Measurements from ENCODE around the gene MAP3K14. TPM values are rescaled to one million over a fixed set of nuclear protein-coding genes. Genes with fewer than 3 reads are reported as not detected.

Gene MAP3K14
- total and polyA plus RNA-seq, 2 of the 4 experiments (the other 2 are of a cell fraction): 4.1 to 21.7 TPM

GRCh38 chr17:45277216-45277849 lies 39.5 kb downstream of the MAP3K14 start:
- H3K14ac ChIP-seq (replicated peaks; ENCODE audit: low read depth, low read length): no peak overlapping the region
- no peak overlapping the region for H4K5ac ChIP-seq (ENCODE audit: low read depth, low read length)
- dilution Hi-C loops (cut with HindIII; ENCODE audit: low sequenced_read_pairs, unreplicated experiment): no loop called here
- H4K8ac ChIP-seq (ENCODE audit: low read depth in 2 of 2, low read length in 2 of 2): no peak overlapping the region
- no peaks in the 10 kb centered on the region for H3K9me3 ChIP-seq (ENCODE audit: control insufficient read depth, insufficient read depth, low read length)
- 0 out of 2 replicates have a peak, but pooled peaks cover 3% of the 10 kb centered on the region for H3K9me1 ChIP-seq (ENCODE audit: insufficient read depth, low read length)
- BruUV-seq (replicated peaks): no TSS peak
- no peaks in the 10 kb centered on the region for H3K27me3 ChIP-seq (ENCODE audit: control insufficient read depth, insufficient read depth, low read length)
- no peak overlapping the region for H3K56ac ChIP-seq (ENCODE audit: extremely low read depth, insufficient read depth, low read length)
- TF ChIP-seq SMC3 (IDR thresholded peaks at IDR 0.05; ENCODE audit: low read depth, low read length): peak; percentile 97
- TF ChIP-seq, protein P1, sequence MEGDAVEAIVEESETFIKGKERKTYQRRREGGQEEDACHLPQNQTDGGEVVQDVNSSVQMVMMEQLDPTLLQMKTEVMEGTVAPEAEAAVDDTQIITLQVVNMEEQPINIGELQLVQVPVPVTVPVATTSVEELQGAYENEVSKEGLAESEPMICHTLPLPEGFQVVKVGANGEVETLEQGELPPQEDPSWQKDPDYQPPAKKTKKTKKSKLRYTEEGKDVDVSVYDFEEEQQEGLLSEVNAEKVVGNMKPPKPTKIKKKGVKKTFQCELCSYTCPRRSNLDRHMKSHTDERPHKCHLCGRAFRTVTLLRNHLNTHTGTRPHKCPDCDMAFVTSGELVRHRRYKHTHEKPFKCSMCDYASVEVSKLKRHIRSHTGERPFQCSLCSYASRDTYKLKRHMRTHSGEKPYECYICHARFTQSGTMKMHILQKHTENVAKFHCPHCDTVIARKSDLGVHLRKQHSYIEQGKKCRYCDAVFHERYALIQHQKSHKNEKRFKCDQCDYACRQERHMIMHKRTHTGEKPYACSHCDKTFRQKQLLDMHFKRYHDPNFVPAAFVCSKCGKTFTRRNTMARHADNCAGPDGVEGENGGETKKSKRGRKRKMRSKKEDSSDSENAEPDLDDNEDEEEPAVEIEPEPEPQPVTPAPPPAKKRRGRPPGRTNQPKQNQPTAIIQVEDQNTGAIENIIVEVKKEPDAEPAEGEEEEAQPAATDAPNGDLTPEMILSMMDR (conservative IDR thresholded peaks at IDR 0.05; ENCODE audit: low read depth, low read length): peak; percentile 83
- no peak for TF ChIP-seq FOS (IDR thresholded peaks at IDR 0.05; ENCODE audit: low read depth, low read length)
- no peak for TF ChIP-seq RFX5 (IDR thresholded peaks at IDR 0.05; ENCODE audit: low read depth, low read length)
- TF ChIP-seq POLR2A (IDR thresholded peaks at IDR 0.05; ENCODE audit: low read depth, low read length): no peak
- no peak for TF ChIP-seq CHD1 (IDR thresholded peaks at IDR 0.05; ENCODE audit: low read depth, low read length)
- peak; percentile 98 for TF ChIP-seq MAFK (IDR thresholded peaks at IDR 0.05; ENCODE audit: low read depth, low read length)
- no peak for TF ChIP-seq RCOR1 (IDR thresholded peaks at IDR 0.05; ENCODE audit: insufficient replicate concordance, low read length)
- TF ChIP-seq BHLHE40 (IDR thresholded peaks at IDR 0.05; ENCODE audit: low read depth, low read length): no peak
- TF ChIP-seq NFE2L2 (IDR thresholded peaks at IDR 0.05; ENCODE audit: low read depth, low read length): no peak
- TF ChIP-seq, protein P2, sequence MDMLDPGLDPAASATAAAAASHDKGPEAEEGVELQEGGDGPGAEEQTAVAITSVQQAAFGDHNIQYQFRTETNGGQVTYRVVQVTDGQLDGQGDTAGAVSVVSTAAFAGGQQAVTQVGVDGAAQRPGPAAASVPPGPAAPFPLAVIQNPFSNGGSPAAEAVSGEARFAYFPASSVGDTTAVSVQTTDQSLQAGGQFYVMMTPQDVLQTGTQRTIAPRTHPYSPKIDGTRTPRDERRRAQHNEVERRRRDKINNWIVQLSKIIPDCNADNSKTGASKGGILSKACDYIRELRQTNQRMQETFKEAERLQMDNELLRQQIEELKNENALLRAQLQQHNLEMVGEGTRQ (IDR thresholded peaks at IDR 0.05; ENCODE audit: low read depth, low read length): no peak
- TF ChIP-seq MXI1 (IDR thresholded peaks at IDR 0.05; ENCODE audit: borderline replicate concordance, low read depth, low read length): no peak
- TF ChIP-seq RAD21 (IDR thresholded peaks at IDR 0.05; ENCODE audit: low read length): peak; percentile 86
- no peak overlapping the region for H3K4me2 ChIP-seq (ENCODE audit: low read depth, low read length)
- no peak overlapping the region for H2AK9ac ChIP-seq (replicated peaks; ENCODE audit: low read depth, low read length, poor library complexity)
- 64% methylated on average over 11 of the region's 16 CpGs; no CpG with 5 or more reads in 1 of the 2 experiments for WGBS, 2 experiments (ENCODE audit: extremely low coverage in 2 of 2, insufficient read length in 1 of 2)
- CTCF ChIA-PET: interaction anchor here (0.5 to 2.5 kb wide), 18 partner anchors 10 to 153 kb away, joined by 3 to 16 read pairs (median 4); partner anchors contain the start of gene MAP3K14
- H2BK20ac ChIP-seq (ENCODE audit: low read depth, low read length): no peak overlapping the region
- in situ Hi-C loops (cut with MboI; ENCODE audit: low sequenced_read_pairs): loop anchor here (5.0 kb wide), 1 partner anchor 110 kb away; no protein-coding TSS in a partner anchor
- POLR2A ChIA-PET (ENCODE audit: unreplicated experiment): no interaction called here
- no peak overlapping the region for H2AK5ac ChIP-seq (ENCODE audit: low read depth, low read length)
- H2AFZ ChIP-seq (replicated peaks; ENCODE audit: low read length, poor library complexity): no peak overlapping the region
- no peak overlapping the region for H3K23ac ChIP-seq (ENCODE audit: low read depth, low read length)
- H2BK5ac ChIP-seq (ENCODE audit: low read depth, low read length, poor library complexity, severe bottlenecking): no peak overlapping the region
- H3K4ac ChIP-seq (ENCODE audit: low read depth, low read length): no peak overlapping the region
- H2BK120ac ChIP-seq (ENCODE audit: low read depth, low read length): no peak overlapping the region
- H4K20me1 ChIP-seq (ENCODE audit: insufficient read depth, low read length): peaks cover 5% of the 10 kb centered on the region; the same call in 1 of the 2 replicates
- DNase-seq: peak; percentile 91
- no peak overlapping the region for H3K4me3 ChIP-seq (ENCODE audit: insufficient read depth, low read depth, low read length)
- H2BK15ac ChIP-seq (ENCODE audit: low read depth, low read length): no peak overlapping the region
- H3K36me3 ChIP-seq (ENCODE audit: control insufficient read depth, insufficient read depth, low read length): peaks cover 28% of the 10 kb centered on the region
- peaks cover 3 to 13% of the 10 kb centered on the region in 2 experiments; a peak in 1 of 4 replicates for H3K79me1 ChIP-seq (ENCODE audit: low read depth in 1 of 2, low read length in 2 of 2)
- no peak overlapping the region for H4K91ac ChIP-seq (ENCODE audit: insufficient read depth, low read depth, low read length)
- no peak overlapping the region for H3K9ac ChIP-seq (ENCODE audit: low read depth, low read length)
- no peak overlapping the region for H3K18ac ChIP-seq (ENCODE audit: low read depth, low read length)
- intact Hi-C loops (cut with micrococcal nuclease): loop anchor here (1.0 to 2.0 kb wide), 3 partner anchors 39 to 108 kb away; no protein-coding TSS in a partner anchor
- ATAC-seq (ENCODE audit: low read depth): peak; percentile 73
- H3K4me1 ChIP-seq (ENCODE audit: control insufficient read depth, insufficient read depth, low read length): peaks cover 3% of the 10 kb centered on the region; the same call in 1 of the 2 replicates
- no peak overlapping the region for H3K27ac ChIP-seq (ENCODE audit: insufficient read depth, low read length)
